Kidney epithelial cell (primary cell): ENCODE data around the gene SORBS1. TPM values are rescaled to one million over a fixed set of nuclear protein-coding genes. Genes with fewer than 3 reads are reported as not detected.

Experiments
- DNase-seq: peaks from one replicate; pipeline ENCODE4 v3.0.0-alpha.2; 2010; ENCODE audit warnings: low read depth
- H3K27me3 ChIP-seq: 2 replicates; pipeline ENCODE4 v1.6.0; 2011; ENCODE audit warnings: low read length; ENCODE audit not compliant: control insufficient read depth, insufficient read depth
- H3K36me3 ChIP-seq: 2 replicates; pipeline ENCODE4 v1.5.1; 2011; ENCODE audit warnings: low read length; ENCODE audit not compliant: control insufficient read depth, insufficient read depth
- H3K4me3 ChIP-seq: 2 replicates; pipeline ENCODE4 v1.5.1; 2011; ENCODE audit warnings: low read depth, mild to moderate bottlenecking, control low read depth, low read length
- total RNA-seq: library from RNA; depleted of rRNA; stranded (reverse); fragments of >200 nt; gene quantifications from 2 replicates; pipeline ENCODE4 v1.2.3, GENCODE V29; 2015
- TF ChIP-seq, protein P1 (sequence below): IDR thresholded peaks from 2 replicates; pipeline ENCODE4 v1.5.1; 2011; ENCODE audit warnings: mild to moderate bottlenecking, moderate library complexity, low read length, control low read depth, inconsistent platforms; ENCODE audit not compliant: insufficient read depth, poor library complexity, severe bottlenecking

SORBS1 gene
- total RNA-seq, 1 donor from 2014 or later, result 4.9 TPM

DNA sequence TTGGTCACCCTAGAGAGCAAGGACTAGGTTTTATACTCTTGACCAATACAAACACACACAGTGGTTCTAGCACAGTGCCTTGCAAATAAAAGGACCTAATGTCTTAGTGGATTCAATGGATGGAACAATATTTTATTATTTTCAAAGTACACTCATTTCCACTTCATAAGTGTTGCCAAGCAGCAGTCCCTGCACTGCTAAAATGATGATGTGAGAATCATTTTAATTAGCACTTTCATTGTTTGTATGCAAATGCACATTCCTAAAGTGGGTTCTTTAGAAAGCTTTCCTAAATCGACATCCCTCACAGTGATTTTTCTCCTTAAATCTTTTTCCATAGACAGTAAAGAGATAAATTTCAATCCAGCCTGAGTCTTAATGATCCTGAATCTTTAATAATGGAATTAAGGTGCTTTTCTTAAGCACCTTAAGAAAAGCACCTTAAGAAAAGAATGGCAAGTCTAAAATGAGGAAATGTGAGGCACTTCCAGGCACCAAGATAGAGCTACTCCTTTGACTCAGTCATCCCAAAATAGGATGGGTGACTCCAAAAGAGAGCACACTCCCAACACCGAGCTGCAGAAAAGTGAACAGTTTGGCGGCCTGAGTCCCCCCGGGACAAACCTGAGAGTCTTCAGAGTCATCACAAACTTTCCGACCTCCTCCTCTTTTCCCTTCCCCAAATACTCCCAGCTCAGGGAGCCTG lies 84.5 kb downstream of the SORBS1 start:
- Histone ChIP-seq H3K36me3 (no peaks in the 10 kb centered on the region), H3K27me3 (no peaks in the 10 kb centered on the region), H3K4me3 (no peak overlapping the region)
- no peak for DNase-seq
- TF ChIP-seq, protein P1, sequence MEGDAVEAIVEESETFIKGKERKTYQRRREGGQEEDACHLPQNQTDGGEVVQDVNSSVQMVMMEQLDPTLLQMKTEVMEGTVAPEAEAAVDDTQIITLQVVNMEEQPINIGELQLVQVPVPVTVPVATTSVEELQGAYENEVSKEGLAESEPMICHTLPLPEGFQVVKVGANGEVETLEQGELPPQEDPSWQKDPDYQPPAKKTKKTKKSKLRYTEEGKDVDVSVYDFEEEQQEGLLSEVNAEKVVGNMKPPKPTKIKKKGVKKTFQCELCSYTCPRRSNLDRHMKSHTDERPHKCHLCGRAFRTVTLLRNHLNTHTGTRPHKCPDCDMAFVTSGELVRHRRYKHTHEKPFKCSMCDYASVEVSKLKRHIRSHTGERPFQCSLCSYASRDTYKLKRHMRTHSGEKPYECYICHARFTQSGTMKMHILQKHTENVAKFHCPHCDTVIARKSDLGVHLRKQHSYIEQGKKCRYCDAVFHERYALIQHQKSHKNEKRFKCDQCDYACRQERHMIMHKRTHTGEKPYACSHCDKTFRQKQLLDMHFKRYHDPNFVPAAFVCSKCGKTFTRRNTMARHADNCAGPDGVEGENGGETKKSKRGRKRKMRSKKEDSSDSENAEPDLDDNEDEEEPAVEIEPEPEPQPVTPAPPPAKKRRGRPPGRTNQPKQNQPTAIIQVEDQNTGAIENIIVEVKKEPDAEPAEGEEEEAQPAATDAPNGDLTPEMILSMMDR, result no peak

DNA sequence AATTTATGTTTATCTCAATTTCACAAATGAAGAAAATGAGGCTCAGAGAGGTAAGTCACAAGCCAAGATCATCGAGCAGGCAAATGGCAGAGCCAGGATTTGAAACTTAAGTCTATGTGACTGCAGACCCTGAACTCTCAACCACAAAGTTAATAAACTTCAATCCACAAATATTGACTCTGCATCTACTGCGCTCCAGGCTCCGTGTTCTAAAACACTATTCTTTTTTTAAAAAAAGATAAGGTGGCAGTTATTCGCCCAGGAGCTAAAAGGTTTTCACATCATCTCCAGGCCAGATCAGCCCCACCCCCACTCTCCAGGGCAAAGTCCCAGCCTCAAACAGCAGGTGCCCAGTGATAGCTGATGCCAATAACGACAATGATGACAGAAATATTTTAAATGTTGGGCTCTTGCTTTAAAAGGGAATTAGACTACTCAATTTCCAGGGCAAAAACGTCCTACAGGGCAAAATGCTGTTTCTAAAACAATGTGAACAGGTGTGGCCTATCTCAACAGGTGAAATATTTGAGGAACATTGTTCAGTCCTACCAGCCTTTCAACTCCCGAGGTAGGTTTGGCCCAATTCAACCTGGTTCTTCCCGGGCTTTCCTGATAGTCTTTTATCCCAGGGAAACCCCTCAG lies 85.2 kb downstream of the SORBS1 start:
- H3K4me3 ChIP-seq, result no peak overlapping the region
- DNase-seq, result no peak
- no peaks in the 10 kb centered on the region for H3K36me3 ChIP-seq
- TF ChIP-seq, protein P1, result no peak
- H3K27me3 ChIP-seq, result no peaks in the 10 kb centered on the region

DNA sequence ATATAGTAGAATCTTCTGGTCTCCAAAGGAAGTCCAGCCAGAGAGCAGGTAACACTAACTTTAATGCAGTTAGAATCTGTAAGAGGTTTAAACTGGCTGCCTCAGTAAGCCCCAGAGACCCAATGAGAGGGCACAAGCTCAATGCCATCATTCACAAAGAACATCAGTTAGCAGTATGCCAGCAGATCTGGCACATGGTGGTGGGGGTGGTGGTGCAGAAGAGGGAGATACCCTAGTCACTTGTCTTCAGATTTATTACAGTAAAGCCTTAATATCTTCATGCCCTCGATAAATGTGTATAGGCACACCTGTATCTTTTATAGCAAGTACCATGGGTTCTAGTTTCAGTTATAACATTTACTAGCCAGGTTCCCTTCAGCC lies 86.2 kb downstream of the SORBS1 start:
- no peaks in the 10 kb centered on the region for H3K27me3 ChIP-seq
- DNase-seq, result no peak

DNA sequence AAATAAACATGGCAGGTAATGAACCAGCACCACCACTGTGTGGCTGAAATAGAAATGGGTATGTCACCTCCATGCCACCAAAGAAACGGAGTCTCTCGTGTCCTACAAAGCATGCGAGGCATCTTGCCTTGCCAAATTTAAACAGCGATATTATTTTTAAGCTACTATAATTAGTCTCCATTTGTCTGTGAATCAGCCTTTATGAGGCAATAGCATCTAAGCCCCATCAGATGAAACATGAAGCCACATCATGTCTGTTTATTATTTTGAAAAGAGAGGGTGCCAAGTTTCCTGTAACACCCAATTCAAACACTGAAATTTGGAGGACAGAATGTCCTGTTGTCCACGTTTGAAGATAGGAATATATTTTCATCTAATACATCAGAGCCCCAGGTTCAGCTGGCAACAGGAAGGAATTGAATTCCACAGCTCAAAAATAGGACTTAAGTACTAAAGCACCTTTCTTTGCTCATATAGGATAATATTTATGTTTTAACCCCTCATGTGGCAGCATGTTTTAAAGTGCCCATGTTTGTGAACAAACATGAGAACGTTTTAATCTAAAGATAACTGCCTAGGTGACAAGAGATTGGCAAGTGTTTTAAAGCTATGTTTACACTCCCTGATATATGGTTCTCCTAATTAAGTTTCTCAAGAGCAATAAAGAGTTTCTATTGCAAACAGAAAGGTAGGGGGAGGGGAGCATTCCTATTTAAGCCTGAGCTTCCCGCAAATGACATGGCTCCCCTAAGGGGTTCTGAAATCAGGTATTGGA lies 86.8 kb downstream of the SORBS1 start:
- no peaks in the 10 kb centered on the region for H3K27me3 ChIP-seq
- DNase-seq, result no peak
- H3K36me3 ChIP-seq, result no peaks in the 10 kb centered on the region

More for the DNA sequence above, 86.2 kb downstream of the SORBS1 start:
- no peak overlapping the region for H3K4me3 ChIP-seq
- TF ChIP-seq, protein P1, result no peak
- H3K36me3 ChIP-seq, result no peaks in the 10 kb centered on the region

DNA sequence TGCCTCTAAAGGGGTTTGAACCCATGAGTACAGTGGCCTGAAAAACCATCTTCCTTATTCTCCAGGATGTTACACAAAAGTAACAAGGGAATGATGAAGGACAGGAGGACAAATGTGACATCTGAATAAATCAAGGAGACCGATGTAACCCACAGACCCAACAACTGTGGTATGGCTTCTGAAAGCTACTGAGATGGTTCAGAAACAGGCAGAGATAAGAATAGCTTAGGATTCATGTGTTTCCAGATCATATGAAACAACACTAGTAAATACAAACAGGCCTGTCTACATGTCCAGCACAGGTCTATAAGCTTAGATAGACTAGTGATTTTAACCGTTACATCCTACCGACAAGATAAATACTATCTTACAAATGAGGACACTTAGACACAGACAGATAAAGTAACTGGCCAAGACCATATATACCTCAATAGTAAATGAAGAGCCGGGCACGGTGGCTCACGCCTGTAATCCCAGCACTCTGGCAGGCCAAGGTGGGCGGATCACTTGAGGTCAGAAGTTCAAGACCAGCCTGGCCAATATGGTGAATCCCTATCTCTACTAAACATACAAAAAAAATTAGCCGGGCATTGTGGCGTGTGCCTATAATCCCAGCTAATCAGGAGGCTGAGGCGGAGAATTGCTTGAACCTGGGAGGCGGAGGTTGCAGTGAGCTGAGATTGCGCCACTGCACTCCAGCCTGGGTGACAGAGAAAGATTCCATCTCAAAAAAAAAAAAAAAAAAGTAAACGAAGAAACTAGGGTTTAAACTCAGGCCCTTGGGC lies 88.7 kb downstream of the SORBS1 start:
- DNase-seq, result no peak
- TF ChIP-seq, protein P1, result no peak
- Histone ChIP-seq H3K4me3 (no peak overlapping the region), H3K36me3 (no peaks in the 10 kb centered on the region), H3K27me3 (no peaks in the 10 kb centered on the region)

More for the DNA sequence above, 86.8 kb downstream of the SORBS1 start:
- TF ChIP-seq, protein P1, result no peak
- H3K4me3 ChIP-seq, result no peak overlapping the region
